Posterior cingulate gyrus (tissue), 11 donors: ENCODE measurements around the gene PNMA8A.

ENCODE experiments used
- DNase-seq, 10 donors: peaks; one replicate each; pipeline versions ENCODE4 v3.0.0 to v3.0.0-alpha.2; 2020 to 2021; ENCODE audit warnings: mixed read lengths in 3 of 10
- intact Hi-C: fragments of 100-400 bp; cut with DNase I; formaldehyde crosslinking; loops from one replicate; pipeline ENCODE4 v1.15.1; 2023

PNMA8A gene

DNA sequence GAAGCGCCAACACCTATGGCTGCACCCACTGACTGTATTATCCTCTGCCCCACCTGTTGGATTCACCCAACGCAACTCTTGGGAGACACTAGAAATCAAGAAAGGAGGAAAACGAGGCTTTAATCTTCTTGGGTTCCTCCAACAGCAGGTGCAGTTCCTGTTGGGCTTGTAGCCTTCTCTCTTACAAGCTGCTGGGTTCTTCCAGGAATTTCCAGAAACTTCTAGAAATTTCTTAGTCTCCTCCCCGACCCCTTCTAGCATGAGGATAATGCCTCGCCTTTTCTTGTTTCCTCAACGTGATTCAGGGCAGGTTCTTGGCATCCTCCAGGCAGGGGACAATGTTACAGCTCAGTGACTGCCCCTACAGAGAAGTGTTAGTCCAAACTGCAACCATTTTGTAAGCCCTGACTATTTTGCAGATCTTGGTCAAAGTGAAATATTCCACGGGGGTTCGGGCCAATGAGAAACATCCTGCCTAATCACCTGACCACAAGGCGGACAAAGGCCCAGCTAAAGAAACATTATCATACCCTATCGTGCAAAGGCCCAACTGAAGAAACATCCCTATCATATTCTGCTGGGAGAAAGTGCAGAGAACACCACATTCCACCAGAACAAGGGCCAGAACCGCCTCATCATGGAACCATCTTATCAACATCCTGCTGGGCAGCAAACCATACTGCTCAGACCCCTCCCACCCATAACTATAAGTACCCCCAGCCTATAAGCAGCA is 614 bp upstream of the PNMA8A start:
- DNase-seq, result peak in 1 of 10 donors; percentile 38
- intact Hi-C loops, result loop anchor here (5.0 kb wide), 1 partner anchor 45 kb away; the partner anchor contains the start of gene PNMA8C

DNA sequence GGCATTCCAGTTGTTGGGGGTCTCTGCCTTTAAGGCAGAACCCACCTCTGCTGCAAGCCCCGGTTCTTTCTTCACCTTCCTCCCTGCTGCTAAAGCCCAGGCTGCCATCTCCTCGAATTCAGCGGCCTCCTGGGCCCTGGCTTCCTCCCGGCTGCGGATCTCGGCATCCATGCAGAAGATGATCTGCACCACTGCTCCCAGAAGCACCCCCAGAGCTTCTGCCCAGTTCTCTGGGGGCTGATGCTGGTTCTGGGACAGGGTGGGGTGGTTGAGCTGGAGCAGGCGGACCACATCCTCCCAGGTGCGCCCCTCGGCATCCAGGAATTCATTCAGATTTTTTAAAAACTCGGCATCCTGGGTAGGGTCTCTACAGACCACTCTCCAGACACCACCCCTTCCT is 987 bp downstream of the PNMA8A start:
- intact Hi-C loops, result loop anchor here (5.0 kb wide), 1 partner anchor 43 kb away; the partner anchor contains the start of gene PNMA8C
- peak in 1 of 10 donors; percentile 61 for DNase-seq

DNA sequence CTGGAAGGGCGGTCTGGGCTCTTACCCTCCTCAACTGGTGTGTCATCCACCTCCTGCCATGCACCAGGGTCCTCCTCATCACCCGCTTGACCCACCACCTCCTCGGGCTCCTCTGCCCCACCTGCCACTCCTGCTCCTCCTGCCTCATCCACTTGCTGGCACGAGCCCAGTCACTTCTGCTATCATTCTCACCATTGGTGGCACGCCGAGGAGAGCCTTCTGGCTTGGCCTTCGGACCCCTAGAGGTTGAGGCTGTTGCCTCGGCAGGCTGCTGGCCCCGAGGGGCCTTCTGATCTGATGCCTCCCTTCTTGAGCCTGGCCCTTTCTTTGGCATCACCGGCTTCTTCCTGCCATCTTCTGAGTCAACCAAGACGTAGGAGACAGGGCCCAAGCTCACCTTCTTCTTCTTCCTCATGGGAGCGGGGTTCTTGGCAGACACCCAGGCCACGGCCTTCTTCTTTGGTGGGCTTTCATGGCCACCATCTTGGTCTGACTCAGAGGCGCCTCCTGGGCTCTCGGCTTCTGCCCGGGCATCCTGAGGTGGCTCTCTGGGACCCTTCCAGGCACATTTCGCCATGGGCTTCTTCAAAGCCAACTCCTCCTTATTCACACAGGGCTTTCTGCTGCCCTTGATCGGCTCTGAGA is 1.7 kb downstream of the PNMA8A start:
- intact Hi-C loops, result loop anchor here (5.0 kb wide), 1 partner anchor 42 kb away; the partner anchor contains the start of gene PNMA8C
- DNase-seq, result peak in 1 of 10 donors; percentile 85

DNA sequence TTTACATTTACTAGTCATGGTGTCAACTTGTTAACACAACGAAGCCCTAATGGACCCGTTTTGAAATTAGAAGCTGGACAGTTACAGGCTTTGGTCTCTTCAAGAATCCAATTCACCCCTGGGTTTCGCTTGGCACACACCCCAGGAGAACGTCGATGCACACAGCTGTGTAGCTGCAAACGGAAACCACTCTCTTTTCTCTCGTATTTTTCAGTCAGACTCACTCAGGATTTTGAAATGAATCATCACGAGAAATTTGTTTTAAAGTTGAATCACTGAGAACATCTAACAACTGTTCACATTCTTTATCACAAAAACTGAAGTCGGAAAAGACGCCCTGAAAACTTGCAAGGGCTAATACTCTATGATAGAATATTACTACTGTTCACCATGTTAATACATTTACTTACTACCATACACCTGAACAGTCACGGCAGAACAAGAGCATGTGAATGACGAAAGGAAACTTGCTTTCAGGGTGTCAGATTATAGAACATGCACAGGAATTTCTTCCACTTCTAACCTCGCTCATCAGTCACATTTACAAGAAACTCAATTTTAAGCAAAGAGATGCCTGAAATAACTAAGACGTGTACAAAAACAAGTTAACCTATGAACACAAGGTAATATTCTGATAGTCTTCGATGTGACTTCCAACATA is 4.7 kb downstream of the PNMA8A start:
- DNase-seq, result peak in 1 of 10 donors; percentile 58
- intact Hi-C loops, result no loop called here

DNA sequence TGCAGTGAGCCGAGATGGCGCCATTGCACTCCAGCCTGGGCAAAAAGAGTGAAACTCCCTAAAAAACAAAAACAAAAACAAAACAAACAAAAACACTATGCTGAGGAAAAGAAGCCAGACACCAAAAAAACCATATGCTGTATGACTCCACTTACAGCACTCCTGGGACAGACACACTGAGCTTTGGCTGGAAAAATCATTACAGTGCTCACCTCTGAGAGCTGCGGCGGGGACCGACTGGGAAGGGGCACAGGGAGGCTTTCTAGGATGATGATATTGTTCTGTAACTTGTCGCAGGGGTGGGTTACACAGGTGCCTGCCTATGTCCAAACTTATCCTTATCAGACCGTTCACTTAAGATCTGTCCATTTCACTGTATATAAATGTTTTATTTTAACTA is 7.8 kb downstream of the PNMA8A start:
- intact Hi-C loops, result no loop called here

DNA sequence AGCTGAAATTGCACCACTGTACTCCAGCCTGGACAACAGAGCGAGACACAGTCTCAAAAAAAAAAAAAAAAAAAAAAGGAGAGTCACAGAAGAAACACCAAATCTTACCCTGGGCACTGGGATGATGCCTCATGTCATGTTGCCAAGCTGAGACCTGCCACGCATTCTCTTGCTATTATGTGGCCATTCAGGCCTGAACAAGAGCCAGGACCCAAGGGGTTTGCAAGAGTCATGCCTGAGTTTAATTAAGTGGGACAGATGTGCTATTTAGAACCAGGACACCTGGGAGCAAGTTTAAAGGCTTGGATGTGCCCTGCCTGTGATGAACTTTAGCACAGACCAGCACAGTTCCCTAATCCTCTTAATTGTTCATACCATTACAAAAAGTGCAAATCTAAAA is 9.8 kb downstream of the PNMA8A start:
- DNase-seq, result peak in 1 of 10 donors; percentile 2
- intact Hi-C loops, result no loop called here

More for the DNA sequence above, 7.8 kb downstream of the PNMA8A start:
- peak in 1 of 10 donors; percentile 37 for DNase-seq

DNA sequence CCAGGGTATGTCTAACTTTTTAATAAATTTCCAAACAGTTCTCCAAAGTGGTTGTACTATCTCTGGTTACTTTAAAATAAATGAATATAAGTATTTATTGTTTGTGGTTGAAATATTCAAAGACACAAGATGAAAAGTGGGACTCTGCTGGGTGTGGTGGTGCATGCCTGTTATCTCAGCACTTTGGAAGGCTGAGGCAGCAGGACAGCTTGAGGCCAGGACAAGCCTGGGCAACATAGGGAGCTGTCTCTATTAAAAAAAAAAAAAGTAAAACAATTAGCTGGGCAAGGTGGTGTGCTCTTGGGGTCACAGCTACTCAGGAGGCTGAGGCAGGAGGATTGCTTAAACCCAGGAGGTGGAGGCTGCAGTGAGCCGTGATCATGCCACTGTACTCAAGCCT is 10.4 kb downstream of the PNMA8A start:
- intact Hi-C loops, result no loop called here
- DNase-seq, result no peak

DNA sequence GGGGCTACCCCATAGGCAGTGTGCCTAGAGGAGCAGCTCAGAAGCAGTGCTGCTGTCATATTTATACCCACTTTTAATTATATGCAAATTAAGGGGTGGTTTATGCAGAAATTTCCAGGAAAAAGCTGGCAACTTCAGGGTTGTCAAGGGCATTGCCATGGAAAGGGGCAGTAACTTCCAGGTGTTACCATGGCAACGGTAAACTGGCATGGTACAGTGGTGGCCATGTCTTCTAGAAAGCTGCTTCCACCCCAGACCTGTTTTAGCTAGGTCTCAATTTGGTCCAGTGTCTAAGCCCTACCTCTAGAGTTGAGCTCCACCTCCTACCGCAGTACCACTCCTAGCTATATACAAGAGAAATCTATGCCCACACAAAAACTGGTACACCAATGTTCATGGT is 11.3 kb downstream of the PNMA8A start:
- no peak for DNase-seq
- intact Hi-C loops, result no loop called here

DNA sequence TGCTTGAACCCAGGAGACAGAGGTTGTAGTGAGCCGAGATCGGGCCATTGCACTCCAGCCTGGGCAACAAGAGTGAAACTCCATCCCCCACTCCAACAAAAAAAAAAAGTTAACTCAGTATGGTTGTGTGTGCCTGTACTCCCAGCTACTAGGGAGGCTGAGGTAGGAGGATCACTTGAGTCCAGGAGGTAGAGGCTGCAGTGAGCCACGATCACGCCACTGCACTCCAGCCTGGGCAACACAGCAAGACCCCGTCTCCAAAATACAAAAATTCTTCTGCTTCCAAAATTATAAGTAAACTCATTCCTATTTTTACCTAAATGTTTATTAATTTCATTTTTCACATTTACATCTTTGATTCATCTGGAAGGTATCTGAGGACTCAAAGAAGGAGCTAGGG is 14.4 kb downstream of the PNMA8A start:
- DNase-seq, result no peak
- intact Hi-C loops, result no loop called here

DNA sequence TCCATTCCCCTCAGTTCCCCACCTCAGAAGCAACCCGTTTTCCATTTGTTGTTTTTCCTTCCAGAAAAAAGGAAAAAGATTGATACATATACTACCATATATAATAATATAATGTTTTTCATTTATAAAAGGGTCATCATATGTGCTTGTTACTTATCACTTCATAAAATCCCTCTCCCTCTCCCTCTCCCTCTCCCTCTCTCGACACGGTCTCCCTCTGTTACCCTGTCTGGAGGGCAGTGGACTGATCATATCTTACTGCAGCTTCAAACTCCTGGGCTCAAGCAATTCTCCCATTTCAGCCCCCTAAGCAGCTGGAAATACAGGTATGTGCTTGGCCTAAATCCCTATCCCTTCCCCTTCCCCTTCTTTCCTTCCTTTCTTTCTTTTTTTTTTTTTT is 17.1 kb downstream of the PNMA8A start:
- intact Hi-C loops, result no loop called here
- DNase-seq, result no peak

DNA sequence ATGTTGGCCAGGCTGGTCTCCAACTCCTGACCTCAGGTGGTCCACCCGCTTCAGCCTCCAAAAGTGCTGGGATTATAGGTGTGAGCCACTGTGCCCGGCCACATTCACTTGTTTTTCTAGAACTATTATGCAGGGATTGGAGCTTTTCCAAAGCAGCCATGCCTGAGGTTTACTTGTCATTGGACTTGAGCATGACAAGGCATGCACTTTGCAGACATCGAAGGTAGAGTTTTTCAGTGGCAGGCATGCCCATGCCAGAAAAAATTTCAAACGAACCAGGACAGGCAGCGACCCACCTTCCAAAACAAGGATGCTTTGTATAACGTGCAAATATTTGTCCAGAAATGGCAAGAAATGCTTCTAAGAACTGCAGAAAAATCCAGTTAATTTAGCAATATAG is 17.7 kb downstream of the PNMA8A start:
- intact Hi-C loops, result no loop called here
- DNase-seq, result no peak

DNA sequence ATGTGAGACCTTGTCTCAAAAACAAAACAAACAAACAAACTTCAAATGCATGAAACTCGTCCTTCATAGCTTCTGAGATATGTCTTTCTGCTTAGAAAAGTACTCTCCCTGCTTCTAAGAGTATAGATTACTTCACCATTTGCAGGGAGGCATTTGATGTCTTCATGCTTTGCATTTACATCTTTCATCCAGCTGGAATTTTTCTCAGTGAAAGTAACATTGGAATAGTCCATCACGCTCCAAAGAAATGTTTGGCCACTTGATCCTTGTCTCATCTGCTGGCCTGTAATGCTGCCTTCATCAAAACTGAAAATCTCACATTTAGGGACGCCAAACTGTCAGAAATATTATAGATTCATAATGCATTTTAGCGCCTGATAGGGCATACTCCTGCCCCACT is 19.2 kb downstream of the PNMA8A start:
- no peak for DNase-seq
- intact Hi-C loops, result no loop called here

DNA sequence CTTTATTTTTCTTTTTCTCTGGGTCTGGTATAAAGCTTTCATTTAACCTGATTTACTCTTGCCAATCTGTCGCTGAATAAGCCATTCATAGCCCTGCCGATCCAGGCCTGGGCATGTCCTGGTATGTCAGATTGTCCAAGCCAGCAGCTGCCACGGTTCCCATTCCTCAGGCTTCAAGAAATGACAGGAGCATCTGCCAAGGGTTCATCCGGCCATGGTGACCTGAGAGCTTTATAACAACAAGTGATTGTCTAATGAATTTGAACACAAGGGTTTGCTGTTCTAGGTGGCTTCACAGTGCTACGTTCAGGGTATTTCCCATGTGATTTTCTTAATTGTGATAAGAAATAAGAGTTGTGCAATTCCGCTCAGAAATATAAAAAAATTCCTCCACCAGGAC is 20.0 kb downstream of the PNMA8A start:
- DNase-seq, result no peak
- intact Hi-C loops, result no loop called here

DNA sequence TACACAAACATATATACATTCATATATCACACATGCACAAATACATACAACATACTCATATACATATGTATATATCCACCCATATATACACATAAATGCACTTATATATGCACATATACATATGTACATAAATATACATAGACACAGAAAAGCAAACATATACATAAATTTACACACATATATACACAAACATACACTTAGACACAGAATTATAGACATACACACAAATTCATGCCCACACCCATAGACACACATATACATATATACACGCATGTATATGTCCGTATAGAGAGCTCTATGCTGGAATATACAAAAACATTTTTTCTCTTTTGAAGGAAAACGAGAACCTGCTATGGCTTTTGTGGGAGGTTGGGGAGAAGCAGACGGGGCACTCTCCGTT is 20.6 kb downstream of the PNMA8A start:
- no peak for DNase-seq
- intact Hi-C loops, result no loop called here

DNA sequence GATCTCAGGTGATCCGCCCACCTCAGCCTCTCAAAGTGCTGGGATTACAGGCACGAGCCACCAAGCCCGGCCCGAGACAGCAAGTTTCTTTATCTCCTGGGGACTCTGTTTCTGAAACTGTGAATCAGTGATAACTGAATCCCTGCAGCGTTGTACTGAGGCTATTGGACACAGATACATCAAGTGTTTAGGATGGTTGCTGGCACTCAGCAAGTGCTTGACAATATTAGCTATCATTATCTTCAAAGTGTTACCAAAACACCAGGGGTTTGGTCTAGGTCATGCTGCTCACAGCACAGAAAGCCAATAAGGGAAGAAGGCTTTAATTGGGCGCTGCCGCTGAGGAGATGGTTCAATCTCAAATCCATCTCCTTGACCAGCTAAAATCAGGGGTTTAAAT is 22.1 kb downstream of the PNMA8A start:
- no peak for DNase-seq
- intact Hi-C loops, result no loop called here

DNA sequence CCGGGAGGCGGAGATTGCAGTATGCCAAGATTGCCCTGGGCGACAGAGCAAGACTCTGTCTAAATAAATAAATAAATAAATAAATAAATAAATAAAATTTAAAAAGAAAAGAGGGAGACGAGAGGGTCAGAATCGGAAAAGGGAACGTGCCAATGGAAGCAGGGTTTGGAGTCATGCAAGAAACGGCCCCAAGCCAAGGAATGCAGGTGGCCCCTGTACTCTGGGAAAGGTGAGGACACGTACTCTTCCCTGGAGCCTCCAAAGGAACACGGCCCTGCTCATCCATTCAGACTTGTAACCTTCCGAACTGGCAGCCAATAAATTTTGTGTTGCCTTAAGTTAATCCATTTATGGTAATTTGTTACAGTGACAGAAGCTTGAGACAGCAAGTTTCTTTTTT is 22.8 kb downstream of the PNMA8A start:
- intact Hi-C loops, result no loop called here
- no peak for DNase-seq

DNA sequence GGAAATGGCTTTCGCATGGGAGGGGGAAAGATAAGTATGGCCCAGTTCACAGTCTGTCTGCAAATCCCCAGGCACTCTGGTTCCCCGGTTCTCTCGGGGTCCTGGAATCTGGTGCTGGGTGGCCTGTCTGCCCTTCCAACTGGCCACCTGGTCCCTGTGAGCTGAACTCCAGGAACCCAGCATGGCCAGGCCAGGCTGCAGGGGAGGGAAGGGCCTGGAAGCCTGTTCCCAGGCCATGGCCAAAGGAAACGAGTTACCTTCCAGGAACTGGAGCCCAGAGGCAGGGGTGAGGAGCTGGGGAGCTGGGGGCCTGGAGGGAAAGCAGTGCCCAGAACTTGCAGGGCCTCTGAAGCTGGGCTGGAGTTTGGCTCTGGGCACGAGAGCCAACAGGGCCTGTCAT is 23.5 kb downstream of the PNMA8A start:
- intact Hi-C loops, result no loop called here
- DNase-seq, result no peak

DNA sequence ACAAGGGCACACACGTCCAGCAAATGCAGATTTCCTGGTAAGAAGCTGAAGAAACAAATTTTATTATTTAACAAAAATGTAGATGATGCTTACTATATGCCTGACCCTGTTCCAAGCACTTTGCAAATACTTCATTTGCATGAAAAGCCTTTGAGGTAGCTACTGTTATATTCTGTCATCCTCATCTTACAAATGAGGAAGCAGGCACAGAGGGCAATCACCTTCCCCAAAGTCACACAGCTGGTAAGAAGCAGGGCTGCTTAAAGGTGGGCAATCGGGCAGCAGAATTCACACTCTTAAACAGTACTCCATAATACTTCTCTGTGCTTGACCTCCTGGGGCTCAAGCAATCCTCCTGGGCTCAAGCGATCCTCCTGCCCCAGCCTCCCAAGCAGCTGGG is 24.4 kb downstream of the PNMA8A start:
- intact Hi-C loops, result no loop called here

DNA sequence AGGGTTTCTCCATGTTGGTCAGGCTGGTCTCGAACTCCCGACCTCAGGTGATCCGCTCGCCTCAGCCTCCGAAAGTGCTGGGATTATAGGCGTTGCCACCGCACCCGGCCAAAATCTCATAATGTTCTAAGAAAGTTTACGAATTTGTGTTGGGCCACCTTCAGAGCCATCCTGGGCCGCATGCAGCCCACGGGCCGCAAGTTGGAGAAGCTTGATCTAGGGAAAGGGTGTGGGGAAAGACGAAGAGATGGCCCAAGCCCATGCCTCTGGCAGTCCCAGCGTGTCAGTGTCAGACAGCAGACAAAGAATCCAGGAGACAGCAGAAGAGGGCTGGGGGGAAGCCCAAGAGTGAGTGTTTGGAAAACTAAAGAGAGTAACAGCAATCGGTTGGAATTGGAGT is 25.3 kb downstream of the PNMA8A start:
- DNase-seq, result no peak
- intact Hi-C loops, result no loop called here

More for the DNA sequence above, 24.4 kb downstream of the PNMA8A start:
- DNase-seq, result no peak

DNA sequence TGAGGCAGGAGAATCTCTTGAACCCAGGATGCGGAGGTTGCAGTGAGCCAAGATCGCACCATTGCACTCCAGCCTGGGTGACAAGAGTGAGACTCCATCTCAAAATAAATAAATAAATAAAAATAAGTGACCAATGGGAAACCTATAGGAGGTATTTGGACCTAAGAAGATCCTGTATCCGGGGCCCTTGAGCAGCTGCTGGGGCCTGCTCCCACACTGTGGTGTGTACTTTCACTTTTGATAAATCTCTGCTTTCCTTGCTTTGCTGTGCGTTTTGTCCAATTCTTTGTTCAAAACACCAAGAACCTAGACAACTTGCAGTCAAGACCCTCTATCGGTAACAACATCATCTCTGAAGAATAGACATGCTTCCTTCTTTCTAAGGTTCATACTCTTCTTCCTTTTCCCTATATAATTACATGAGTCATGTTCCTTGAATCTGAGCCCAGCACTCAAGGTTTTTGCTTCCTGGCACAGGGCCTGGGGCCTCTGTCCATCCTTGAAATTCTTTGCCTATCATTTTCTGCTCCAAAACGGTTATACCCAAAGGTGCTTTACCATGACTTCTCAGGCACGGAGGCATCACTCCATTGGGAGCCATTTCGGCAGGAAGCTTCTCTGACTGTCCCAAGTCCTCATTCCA is 28.4 kb downstream of the PNMA8A start:
- intact Hi-C loops, result no loop called here
- DNase-seq, result no peak

DNA sequence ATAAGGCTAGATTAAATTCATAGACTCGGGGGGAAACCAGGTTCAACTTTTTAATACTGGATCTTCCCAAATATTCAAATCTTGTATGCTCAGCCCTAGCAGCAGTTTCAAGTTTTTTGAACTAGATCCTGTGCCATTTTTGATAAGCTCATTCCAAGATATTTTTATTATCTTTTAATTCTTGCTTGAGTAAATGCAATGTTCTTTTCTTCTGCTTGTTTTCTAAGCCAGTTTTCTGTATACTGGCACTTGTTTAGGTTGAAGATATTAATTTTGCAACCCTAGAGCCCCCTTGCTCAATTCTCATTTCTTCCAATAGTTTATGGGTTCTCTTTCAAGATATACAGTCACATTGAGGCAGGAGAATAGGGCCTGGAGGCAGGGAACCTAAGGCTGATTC is 29.5 kb downstream of the PNMA8A start:
- DNase-seq, result no peak
- intact Hi-C loops, result no loop called here
